ENCODE results near the gene DCTPP1.
"Not testable (repeated sequence)": the region's sequence is repeated elsewhere in the genome, so short reads cannot be mapped to it uniquely, and the experiment has no call there.

Gene DCTPP1

DNA sequence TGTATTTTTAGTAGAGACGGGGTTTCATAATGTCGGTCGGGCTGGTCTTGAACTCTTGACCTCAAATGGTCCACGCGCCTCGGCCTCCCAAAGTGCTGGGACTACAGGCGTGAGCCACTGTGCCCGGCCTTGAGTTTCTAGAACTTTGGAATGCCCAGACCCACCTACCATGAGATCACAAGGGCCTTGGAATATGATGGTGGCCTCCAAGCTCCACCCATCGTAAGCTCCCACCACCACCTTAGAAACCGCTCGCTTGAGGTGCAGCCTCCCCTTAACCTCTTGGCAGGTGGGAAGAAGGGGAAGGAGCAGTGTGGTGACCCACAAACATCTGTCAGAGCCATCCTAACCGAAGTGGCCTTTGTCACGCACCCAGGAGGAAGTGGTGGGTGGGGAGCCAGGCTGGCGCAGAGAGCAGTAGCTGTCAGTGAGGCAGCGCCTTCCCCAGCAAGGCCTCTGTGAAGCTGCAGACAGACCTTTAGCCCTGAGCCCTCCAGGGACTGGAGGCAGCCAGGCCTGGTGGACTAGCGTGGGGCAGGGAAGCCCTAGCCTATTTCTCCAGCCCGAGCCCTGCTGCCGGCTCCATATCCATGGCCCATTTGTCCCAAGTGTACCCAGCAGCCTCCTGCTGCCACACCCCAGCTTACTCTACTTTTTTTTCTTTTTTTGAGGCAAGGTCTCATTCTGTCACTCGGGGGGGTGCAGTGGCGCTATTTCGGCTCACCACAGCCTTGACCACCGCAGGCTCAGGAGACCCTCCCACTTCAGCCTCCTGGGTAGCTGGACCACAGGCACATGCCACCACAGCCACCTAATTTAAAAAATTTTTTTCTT lies 28.9 kb upstream of the DCTPP1 start:
- Histone ChIP-seq H3K4me1 (ENCODE audit: insufficient read depth, low read length) (no peaks in the 10 kb centered on the region), H3K9ac (ENCODE audit: low read depth, low read length) (no peak overlapping the region), H3K9me3 (ENCODE audit: control insufficient read depth, insufficient read depth, low read length) (no peaks in the 10 kb centered on the region; the same call in 1 of the 2 replicates), H3K36me3 (ENCODE audit: insufficient read depth, low read length) (no peaks in the 10 kb centered on the region)

DNA sequence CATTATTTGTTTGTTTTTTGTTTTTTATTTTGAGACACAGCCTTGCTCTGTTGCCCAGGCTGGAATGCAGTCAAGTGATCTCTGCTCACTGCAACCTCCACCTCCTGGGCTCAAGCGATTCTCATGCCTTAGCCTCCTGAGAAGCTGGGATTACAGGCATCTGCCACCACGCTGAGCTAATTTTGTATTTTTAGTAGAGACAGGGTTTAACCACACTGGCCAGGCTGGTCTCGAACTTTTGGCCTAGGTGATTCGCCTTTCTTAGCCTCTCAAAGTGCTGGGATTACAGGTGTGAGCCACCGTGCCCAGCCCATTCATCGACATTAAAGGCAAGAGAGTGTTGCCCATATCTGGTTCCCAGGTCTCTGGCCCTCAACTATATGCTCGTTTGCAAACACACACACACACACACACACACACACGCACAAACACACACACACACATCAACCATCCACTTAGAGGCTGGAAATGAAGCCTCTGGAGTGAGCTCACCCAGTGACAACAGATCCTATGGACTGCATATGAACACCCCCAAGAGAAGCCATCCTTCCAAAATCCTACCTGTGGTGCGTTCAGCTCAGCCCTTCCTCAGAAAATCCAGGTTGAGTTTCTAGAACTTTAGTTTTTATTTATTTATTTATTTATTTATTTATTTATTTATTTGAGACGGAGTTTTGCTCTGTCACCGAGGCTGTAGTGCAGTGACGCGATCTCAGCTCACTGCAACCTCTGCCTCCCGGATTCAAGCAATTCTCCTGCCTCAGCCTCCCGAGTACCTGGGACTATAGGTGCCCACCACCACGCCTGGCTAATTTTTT lies 28.1 kb upstream of the DCTPP1 start:
- Histone ChIP-seq H3K9me3 (ENCODE audit: control insufficient read depth, insufficient read depth, low read length) (no peaks in the 10 kb centered on the region), H3K9ac (ENCODE audit: low read depth, low read length) (no peak overlapping the region), H3K36me3 (ENCODE audit: insufficient read depth, low read length) (no peaks in the 10 kb centered on the region), H3K4me1 (ENCODE audit: insufficient read depth, low read length) (no peaks in the 10 kb centered on the region)

DNA sequence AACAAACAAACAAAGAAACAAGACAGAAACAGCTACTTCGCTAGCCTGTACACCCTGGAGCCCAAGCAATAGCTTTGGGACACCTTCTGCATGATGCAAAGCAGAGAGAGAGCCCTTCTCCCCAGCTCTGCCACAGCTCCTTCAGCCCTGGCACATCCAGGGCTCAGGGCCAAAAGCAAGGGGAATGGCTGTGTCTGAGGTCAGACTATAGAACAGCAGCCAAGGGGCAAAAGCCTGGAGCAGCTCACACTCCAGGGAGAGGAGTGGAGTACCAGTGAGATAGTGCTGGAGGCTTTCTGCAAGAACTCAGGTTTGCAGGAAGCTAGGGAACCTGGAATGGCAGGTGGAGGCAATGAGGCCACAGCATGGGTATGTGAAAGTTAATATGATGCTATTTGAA lies 27.4 kb upstream of the DCTPP1 start:
- H3K4me1 ChIP-seq (ENCODE audit: insufficient read depth, low read length) = no peaks in the 10 kb centered on the region
- no peaks in the 10 kb centered on the region for H3K9me3 ChIP-seq (ENCODE audit: control insufficient read depth, insufficient read depth, low read length)
- no peaks in the 10 kb centered on the region for H3K36me3 ChIP-seq (ENCODE audit: insufficient read depth, low read length)

DNA sequence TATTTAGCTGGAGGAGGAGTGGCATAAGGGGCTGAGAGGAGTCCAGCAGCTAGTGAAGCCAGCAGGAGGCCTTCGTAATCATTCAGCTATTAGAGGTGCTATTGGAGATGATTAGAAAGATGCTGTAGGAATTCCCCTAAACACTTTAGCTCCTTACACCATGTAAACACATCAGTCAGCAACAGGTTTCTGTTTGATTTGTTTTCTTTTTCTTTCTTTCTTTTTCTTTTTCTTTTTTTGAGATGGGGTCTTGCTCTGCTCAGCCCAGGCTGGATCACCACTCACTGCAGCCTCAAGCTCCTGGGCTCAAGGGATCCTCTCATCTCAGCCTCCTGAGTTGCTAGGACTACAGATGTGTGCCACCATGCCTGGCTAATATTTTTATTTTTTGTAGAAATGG lies 26.5 kb upstream of the DCTPP1 start:
- Histone ChIP-seq H3K9ac (ENCODE audit: low read depth, low read length) (no peak overlapping the region), H3K36me3 (ENCODE audit: insufficient read depth, low read length) (no peaks in the 10 kb centered on the region), H3K4me1 (ENCODE audit: insufficient read depth, low read length) (no peaks in the 10 kb centered on the region), H3K9me3 (ENCODE audit: control insufficient read depth, insufficient read depth, low read length) (no peaks in the 10 kb centered on the region)

More for the DNA sequence above, 27.4 kb upstream of the DCTPP1 start:
- H3K9ac ChIP-seq (ENCODE audit: low read depth, low read length) = no peak overlapping the region

DNA sequence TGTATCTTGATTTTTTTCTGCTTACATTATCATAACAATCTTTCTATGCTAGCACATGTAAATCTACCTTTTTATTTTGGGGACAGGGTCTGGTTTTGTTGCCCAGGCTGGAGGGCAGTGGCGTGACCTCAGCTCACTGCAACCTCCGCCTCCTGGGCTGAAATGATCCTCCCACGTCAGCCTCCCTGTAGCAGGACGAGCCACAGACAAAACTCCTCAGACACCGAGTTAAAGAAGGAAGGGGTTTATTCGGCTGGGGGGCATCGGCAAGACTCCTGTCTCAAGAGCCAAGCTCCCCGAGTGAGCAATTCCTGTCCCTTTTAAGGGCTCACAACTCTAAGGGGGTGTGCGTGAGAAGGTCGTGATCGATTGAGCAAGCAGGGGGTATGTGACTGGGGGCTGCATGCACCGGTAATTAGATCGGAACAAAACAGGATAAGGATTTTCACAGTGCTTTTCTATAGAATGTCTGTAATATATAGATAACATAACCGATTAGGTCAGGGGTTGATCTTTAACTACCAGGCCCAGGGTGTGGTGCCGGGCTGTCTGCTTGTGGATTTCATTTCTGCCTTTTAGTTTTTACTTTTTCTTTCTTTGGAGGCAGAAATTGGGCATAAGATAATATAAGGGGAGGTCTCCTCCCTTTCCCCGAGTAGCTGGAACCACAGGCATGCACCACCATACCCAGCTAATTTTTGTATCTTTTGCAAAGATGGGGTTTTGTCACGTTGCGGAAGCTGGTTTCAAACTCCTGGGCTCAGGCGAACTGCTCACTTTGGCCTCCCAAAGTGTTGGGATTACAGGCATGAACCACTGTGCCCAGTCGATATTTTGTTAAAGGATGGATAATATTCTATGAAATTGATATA lies 23.1 kb upstream of the DCTPP1 start:
- not testable (repeated sequence) for H3K9me3 ChIP-seq (ENCODE audit: control insufficient read depth, insufficient read depth, low read length); H3K36me3 ChIP-seq (ENCODE audit: insufficient read depth, low read length); H3K4me1 ChIP-seq (ENCODE audit: insufficient read depth, low read length); H3K9ac ChIP-seq (ENCODE audit: low read depth, low read length)

DNA sequence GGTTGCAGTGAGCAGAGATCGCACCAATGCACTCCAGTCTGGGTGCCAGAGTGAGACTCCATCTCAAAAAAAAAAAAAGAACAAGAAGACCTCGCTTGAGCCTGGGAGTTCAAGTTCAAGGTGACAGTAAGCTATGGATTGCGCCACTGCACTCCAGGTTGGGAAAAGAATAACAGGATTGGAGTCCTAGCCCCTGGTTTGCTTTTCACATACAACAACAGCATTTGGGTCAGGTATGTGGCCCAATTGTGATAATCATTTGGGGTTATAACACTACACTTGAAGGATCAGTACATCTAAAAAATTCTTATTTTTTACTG lies 19.2 kb upstream of the DCTPP1 start:
- Histone ChIP-seq H3K4me1 (ENCODE audit: insufficient read depth, low read length) (no peaks in the 10 kb centered on the region), H3K36me3 (ENCODE audit: insufficient read depth, low read length) (peaks cover 3% of the 10 kb centered on the region; the same call in 1 of the 2 replicates), H3K9ac (ENCODE audit: low read depth, low read length) (no peak overlapping the region), H3K9me3 (ENCODE audit: control insufficient read depth, insufficient read depth, low read length) (no peaks in the 10 kb centered on the region)

DNA sequence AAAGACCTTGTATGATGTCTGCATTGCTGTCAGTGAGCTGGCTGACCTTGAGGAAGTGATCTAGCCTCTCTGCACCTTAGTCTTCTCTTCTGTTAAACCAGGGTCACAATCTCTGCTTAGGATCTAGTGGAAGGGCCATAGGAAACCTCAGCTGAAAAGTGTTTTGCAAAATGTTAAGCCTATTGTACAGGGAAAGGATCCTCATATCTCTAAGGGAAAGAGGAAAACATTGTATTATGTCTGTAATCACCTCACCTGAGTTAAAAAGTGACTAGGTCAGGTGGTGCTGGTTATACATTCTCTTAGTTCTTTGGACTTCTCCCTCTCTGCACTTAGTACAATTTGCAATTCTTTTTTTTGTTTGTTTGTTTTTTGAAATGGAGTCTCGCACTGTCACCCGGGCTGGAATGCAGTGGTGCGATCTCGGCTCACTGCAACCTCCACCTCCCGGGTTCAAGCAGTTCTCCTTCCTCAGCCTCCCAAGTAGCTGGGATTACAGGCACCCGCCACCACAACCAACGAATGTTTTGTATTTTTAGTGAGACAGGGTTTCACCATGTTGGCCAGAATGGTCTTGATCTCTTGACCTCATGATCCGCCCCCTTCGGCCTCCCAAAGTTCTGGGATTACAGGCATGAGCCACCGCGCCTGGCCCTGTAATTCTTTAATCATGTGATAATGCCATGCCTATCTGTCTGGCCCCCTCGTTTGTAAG lies 17.8 kb upstream of the DCTPP1 start:
- peaks cover 3% of the 10 kb centered on the region; the same call in 1 of the 2 replicates for H3K9me3 ChIP-seq (ENCODE audit: control insufficient read depth, insufficient read depth, low read length)
- H3K4me1 ChIP-seq (ENCODE audit: insufficient read depth, low read length) = no peaks in the 10 kb centered on the region
- peaks cover 6% of the 10 kb centered on the region; the same call in 1 of the 2 replicates for H3K36me3 ChIP-seq (ENCODE audit: insufficient read depth, low read length)
- H3K9ac ChIP-seq (ENCODE audit: low read depth, low read length) = no peak overlapping the region

DNA sequence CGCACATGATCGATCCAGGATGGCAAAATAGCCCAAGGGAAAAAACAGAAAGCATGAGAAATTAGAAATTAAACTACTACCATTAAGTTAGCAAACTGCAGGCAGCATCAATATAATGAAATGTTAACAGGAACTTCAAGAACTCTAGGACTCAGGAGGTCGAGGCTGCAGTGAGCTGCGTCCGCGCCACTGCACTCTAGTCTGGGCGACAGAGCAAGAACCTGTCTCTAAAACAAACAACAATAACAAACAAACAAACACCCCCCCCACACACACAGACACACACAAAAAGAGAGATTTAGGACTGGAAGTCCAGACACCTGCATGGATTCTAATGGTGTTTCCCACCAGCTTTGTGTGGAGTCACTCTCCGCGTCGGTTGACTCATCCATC lies 16.4 kb upstream of the DCTPP1 start:
- Histone ChIP-seq H3K9me3 (ENCODE audit: control insufficient read depth, insufficient read depth, low read length) (peaks cover 3% of the 10 kb centered on the region; the same call in 1 of the 2 replicates), H3K9ac (ENCODE audit: low read depth, low read length) (peak overlapping the region; percentile 96), H3K4me1 (ENCODE audit: insufficient read depth, low read length) (no peaks in the 10 kb centered on the region), H3K36me3 (ENCODE audit: insufficient read depth, low read length) (peaks cover 6% of the 10 kb centered on the region; the same call in 1 of the 2 replicates)

DNA sequence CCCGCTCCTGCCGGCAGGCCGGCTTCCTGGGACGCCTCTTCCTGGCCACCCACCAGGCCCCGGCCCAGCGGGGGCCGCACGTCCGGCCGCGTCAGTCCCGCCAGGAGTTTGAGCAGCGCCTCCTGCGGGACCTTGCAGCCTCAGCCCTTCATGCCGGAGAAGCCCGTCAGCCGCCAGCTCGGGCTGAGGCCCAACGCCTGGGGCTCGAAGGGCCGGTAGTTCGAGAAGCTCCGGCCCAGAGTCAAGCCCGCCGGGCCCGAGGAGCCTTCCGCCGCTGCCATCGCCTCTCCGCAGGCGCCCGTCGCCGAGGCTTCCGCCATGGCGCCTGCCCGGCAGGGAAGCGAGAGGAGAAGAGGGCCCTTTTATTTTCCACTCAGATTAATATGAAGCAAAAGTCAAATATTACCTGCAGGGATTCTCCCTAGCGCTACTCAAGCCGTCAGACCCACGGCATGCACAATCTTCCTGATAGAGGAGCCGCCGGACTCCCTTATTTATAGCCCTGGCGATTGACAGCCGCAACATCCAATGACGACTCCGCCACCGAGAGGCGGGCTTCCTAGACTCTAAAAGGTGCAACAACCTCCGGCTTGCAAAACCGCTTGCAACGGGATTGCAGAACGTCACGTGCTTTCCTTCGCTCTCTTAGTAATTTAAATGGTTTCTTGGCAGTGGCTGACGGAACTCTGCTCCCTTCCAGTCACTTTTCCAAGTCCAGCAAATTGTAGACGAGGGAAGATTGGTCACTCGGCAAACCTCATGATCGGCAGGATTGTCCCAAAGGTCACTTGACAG lies 15.8 kb upstream of the DCTPP1 start, which contains the start of gene SEPHS2:
TSS of gene SEPHS2 (minus strand) at position 467 of the 795 bp plus-strand sequence. CDS start at position 320, 147 bp downstream.
- peaks cover 3% of the 10 kb centered on the region; the same call in 1 of the 2 replicates for H3K9me3 ChIP-seq (ENCODE audit: control insufficient read depth, insufficient read depth, low read length)
- peak within 1 kb of the TSS; percentile 96 for H3K9ac ChIP-seq (ENCODE audit: low read depth, low read length)
- H3K36me3 ChIP-seq (ENCODE audit: insufficient read depth, low read length) = peaks cover 6% of the 10 kb centered on the region; the same call in 1 of the 2 replicates
- no peaks in the 10 kb centered on the region for H3K4me1 ChIP-seq (ENCODE audit: insufficient read depth, low read length)

DNA sequence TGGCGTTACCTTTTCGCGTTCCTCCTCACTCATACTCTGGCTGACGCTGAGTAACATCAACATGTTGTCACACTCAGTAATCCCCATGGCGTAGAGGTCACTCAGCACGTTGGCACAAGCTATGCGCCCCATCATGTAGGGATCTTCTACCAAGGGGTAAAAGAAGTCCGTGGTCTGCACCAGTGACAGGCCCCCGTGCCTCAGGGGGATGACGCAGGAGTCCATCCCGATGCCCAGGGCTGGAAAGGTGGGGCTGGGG lies 15.2 kb upstream of the DCTPP1 start:
- Histone ChIP-seq H3K36me3 (ENCODE audit: insufficient read depth, low read length) (peaks cover 6% of the 10 kb centered on the region; the same call in 1 of the 2 replicates), H3K9ac (ENCODE audit: low read depth, low read length) (peak overlapping the region; percentile 96), H3K4me1 (ENCODE audit: insufficient read depth, low read length) (no peaks in the 10 kb centered on the region), H3K9me3 (ENCODE audit: control insufficient read depth, insufficient read depth, low read length) (peaks cover 3% of the 10 kb centered on the region; the same call in 1 of the 2 replicates)

DNA sequence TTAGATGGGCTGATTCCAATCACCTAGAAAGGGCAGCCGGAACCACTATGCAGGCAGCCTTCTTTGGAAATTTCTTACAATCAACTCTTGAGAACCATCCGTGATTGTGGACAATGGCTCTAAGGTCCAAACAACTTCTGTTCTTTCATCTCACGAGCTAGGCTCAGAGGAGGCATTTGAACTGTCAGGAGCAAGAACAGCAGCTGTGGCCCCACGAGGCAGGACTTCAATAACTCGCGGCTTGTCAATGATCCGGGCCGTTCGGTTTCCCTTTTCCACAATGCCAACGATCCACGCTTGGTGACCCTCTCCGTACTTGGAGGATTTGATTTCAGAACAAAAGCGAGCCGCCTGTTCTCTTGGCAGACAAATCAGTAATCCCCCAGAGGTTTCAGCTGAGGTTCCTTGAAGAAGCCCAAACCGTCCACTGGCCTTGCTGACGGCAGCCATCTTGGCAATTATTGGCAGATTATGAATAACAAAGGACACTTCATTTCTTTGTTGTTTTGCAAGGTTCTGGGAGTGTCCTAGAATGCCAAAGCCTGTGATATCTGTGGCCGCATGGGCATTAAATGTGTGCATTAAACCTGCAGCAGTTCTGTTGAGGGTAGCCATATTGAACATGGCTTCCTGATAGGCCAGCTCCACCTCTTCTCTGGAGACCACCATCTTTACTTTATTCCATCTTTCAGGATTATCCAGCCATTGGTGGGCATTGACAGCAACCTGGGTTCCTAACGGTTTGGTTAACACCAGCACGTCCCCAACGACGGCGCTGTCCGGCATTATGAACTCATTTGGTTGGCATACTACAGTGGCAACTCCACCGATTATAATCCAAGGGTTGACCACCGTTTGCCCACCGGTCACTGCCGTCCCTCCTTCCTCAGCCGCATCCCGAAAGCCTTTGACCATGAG lies 14.7 kb upstream of the DCTPP1 start:
- Histone ChIP-seq H3K4me1 (ENCODE audit: insufficient read depth, low read length) (no peaks in the 10 kb centered on the region), H3K9ac (ENCODE audit: low read depth, low read length) (peak overlapping the region; percentile 96), H3K9me3 (ENCODE audit: control insufficient read depth, insufficient read depth, low read length) (peaks cover 3% of the 10 kb centered on the region; the same call in 1 of the 2 replicates), H3K36me3 (ENCODE audit: insufficient read depth, low read length) (peaks cover 6% of the 10 kb centered on the region; the same call in 1 of the 2 replicates)

DNA sequence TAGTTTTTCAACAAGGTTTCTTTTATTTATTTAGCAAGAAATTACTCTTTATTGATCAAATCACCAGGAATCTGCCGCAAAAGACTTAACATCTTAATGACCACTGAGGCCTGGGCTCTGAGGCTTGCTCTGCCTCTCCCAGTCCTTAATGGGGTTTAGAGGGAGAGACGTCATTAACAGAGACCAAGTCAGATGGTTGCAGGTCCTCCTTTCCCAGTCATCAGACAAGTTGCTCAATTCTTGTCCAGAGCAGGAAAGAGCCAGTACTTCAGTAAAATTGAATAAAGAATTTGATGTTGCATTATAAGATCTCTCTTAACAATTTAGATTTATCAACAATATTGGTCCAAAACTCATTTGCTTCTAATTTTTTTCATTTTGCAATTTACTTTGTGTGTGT lies 13.8 kb upstream of the DCTPP1 start:
- Histone ChIP-seq H3K9me3 (ENCODE audit: control insufficient read depth, insufficient read depth, low read length) (peaks cover 3% of the 10 kb centered on the region; the same call in 1 of the 2 replicates), H3K36me3 (ENCODE audit: insufficient read depth, low read length) (peaks cover 6% of the 10 kb centered on the region; the same call in 1 of the 2 replicates), H3K4me1 (ENCODE audit: insufficient read depth, low read length) (no peaks in the 10 kb centered on the region), H3K9ac (ENCODE audit: low read depth, low read length) (no peak overlapping the region)

All from ES-I3 (cell line).